Tibial nerve (tissue), 4 donors: ENCODE data around the gene UNC119.

Source experiments
- CTCF ChIP-seq, 5 experiments: fragments of 200-600 bp in 3 of 5; fragments of 450-650 bp in 2 of 5; sonication (generic) in 3 of 5; IDR thresholded peaks; one replicate each; pipeline ENCODE4 v1.5.1; 2016 to 2019; ENCODE audit warnings: antibody characterized with exemption in 5 of 5, mild to moderate bottlenecking in 3 of 5, moderate library complexity in 2 of 5
- EP300 ChIP-seq, 2 donors: sonication (generic); formaldehyde crosslinking; IDR thresholded peaks; one replicate each; pipeline ENCODE4 v1.6.1; 2017; ENCODE audit warnings: antibody characterized with exemption in 2 of 2, mild to moderate bottlenecking in 1 of 2
- POLR2A ChIP-seq, 2 donors: fragments of 450-650 bp; IDR thresholded peaks; one replicate each; pipeline ENCODE4 v1.6.1; 2017; ENCODE audit warnings: antibody characterized with exemption in 2 of 2, mild to moderate bottlenecking in 2 of 2, moderate library complexity in 2 of 2

GRCh38 chr17:28506763-28507487 lies 45.5 kb downstream of the UNC119 start:
- no peak for TF ChIP-seq CTCF (IDR thresholded peaks at IDR 0.05)
- no peak for TF ChIP-seq POLR2A (IDR thresholded peaks at IDR 0.05)
- TF ChIP-seq EP300 (IDR thresholded peaks at IDR 0.05) = no peak
